GM18868 (cell line): ENCODE data around the gene MIOX.
"Not testable (repeated sequence)": the region's sequence is repeated elsewhere in the genome, so short reads cannot be mapped to it uniquely, and the experiment has no call there.

Source experiments
- ATAC-seq: cut with Tn5 transposase; IDR thresholded peaks from one replicate; pipeline ENCODE4 v1.9.1; 2021; ENCODE audit warnings: mild to moderate bottlenecking, moderate library complexity; ENCODE audit not compliant: unreplicated experiment

MIOX gene

DNA sequence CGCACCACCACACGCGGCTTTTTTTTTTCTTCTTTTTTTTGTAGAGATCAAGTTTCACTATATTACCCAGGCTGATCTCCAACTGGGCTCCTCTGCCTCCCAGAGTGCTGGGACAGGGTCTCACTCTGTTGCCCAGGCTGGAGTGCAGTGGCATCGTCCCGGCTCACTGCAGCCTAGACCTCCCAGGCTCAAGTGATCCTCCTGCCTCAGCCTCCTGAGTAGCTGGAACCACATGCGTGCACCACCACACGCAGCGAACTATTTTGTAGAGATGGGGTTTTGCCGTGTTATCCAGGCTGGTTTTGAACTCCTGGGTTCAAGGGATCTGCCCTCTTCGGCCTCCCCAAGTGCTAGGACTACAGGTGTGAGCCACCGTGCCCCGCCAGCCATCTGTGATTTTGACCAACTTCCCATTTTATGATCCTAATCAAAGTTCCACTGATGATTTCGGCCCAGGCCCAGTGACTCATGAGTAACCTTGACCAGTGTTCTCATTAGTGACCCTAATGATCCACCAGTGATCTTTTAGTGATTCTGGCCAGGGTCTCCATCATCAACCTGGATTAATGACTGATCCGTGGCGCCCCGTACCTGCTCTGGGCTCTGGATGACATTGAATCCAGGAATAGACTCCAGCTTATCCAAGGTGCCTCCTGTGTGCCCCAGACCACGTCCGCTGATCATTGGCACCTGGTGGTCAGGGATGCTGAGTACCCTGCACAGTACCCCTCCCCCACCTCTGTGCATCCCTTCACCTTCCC lies 41.4 kb downstream of the MIOX start:
- ATAC-seq: no peak

GRCh38 chr22:50528682-50529415 lies 42.2 kb downstream of the MIOX start:
- ATAC-seq: no peak

GRCh38 chr22:50529416-50529896 lies 42.8 kb downstream of the MIOX start:
- ATAC-seq: no peak

GRCh38 chr22:50529897-50530579 lies 43.4 kb downstream of the MIOX start, which contains the start of gene TYMP:
Gene TYMP, minus strand, starts transcription at chr22:50530012. Its CDS starts 303 bp downstream, at chr22:50529709.
- peak; percentile 20 for ATAC-seq

GRCh38 chr22:50530580-50530876 lies 43.9 kb downstream of the MIOX start:
- no peak for ATAC-seq

- no peak for ATAC-seq
Measured at GRCh38 chr22:50530877-50531545, 44.4 kb downstream of the MIOX start.

DNA sequence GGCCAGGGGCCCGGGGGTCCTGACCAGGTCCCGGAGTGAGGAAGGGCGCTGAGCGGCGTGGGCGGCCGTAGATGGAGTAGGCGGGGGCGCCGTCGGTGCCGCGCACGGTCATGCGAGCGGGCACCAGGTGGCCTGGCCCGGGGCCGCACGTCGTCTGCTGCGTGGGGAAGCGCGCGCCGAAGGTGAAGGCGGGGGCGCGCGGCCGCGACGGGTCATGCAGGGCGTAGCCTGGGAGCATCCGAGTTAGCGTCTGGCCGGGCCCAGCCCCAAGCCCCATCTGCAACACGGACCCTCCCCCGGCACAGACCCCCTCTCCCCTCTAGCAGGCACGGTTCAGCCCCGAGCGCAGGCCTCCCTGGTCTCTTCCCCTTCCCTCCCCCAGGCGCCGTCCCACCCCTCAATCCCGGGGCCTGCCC lies 44.9 kb downstream of the MIOX start:
- no peak for ATAC-seq

- ATAC-seq: no peak
Measured at GRCh38 chr22:50531962-50532674, 45.5 kb downstream of the MIOX start.

- ATAC-seq: no peak
Measured at GRCh38 chr22:50532824-50533796, 46.5 kb downstream of the MIOX start.

- not testable (repeated sequence) for ATAC-seq
Measured at GRCh38 chr22:50533856-50534711, 47.4 kb downstream of the MIOX start.

DNA sequence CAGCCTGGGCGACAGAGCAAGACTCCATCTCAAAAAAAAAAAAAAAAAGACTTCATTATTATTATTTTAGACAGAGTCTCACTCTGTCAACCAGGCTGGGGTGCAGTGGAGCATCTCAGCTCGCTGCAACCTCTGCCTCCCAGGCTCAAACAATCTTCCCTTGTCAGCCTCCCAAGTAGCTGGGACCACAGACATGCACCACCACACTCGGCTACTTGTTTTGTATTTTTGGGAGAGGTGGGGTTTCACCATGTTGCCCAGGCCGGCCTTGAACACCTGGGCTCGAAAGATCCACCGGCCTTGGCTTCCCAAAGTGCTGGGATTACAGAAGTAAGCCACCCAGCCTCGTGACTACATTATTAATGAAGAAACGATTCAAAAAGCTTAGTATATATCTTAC lies 48.5 kb downstream of the MIOX start:
- no peak for ATAC-seq

DNA sequence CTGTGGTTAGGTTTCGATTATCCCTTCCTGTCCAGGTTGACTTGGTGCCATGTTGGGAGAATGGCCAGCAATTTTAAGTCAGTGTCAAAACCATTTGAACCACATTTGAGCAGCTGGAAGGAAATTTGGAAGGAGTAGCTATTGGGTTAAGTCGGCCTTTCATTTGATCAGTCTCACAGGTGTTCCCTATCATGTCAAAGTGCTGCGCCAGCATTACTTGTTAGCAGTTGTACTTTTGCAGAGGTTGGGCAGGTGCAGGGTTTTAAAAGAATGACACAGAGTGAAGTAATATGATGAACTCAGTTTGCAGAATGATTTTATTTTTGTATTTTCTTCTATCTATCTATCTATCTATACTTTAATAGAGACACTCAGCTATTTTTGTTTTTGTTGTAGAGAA lies 49.6 kb downstream of the MIOX start:
- no peak for ATAC-seq

DNA sequence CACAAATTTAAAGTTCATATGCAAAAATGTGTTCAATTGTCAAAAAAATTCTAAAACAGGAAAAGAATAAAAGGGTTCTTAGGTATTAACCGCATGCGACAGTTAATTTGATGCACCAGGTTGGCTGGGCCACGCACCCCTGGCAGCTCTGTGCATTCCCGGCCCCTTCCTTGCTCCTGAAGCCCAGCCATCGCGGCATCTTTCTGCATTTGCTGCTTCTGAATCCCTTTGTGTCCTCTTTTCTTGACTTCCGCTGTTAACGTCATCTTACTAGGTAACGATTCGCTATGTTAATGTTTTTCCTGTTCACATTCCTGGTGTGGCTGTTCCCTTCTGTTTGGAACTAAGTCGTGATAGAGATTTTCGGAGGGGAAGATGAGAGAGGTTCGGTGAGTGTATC lies 51.1 kb downstream of the MIOX start:
- ATAC-seq: no peak
